Lower lobe of right lung (tissue), 2 donors: ENCODE data around the gene GLI3. TPM values are rescaled to one million over a fixed set of nuclear protein-coding genes. Genes with fewer than 3 reads are reported as not detected.
A peak's percentile ranks its signal among the peaks of the same experiment; 100 is the strongest.

Source experiments
- ATAC-seq, 2 donors: fragments of 200-7000 bp; cut with Tn5 transposase; one replicate each; pipeline ENCODE4 v1.9.1; 2020 to 2022; ENCODE audit warnings: mild to moderate bottlenecking in 2 of 2, moderate library complexity in 2 of 2
- DNase-seq: peaks from one replicate; pipeline ENCODE4 v3.0.0-alpha.2; 2020
- H3K27ac ChIP-seq: fragments of 200-600 bp; one replicate; pipeline ENCODE4 v1.8.0; 2022
- H3K27me3 ChIP-seq: fragments of 200-600 bp; one replicate; pipeline ENCODE4 v1.8.0; 2022; ENCODE audit warnings: low read depth
- H3K36me3 ChIP-seq: fragments of 200-600 bp; one replicate; pipeline ENCODE4 v1.8.0; 2022; ENCODE audit warnings: mild to moderate bottlenecking
- H3K4me1 ChIP-seq: fragments of 200-600 bp; one replicate; pipeline ENCODE4 v1.8.0; 2022
- H3K4me3 ChIP-seq: fragments of 200-600 bp; one replicate; pipeline ENCODE4 v1.8.0; 2022; ENCODE audit warnings: mild to moderate bottlenecking
- H3K9me3 ChIP-seq: fragments of 200-600 bp; one replicate; pipeline ENCODE4 v1.8.0; 2022
- CTCF ChIP-seq: fragments of 200-600 bp; IDR thresholded peaks from one replicate; pipeline ENCODE4 v1.8.0; 2022; ENCODE audit warnings: antibody characterized with exemption, mild to moderate bottlenecking
- intact Hi-C: fragments of 100-400 bp; cut with DNase I; formaldehyde crosslinking; loops from one replicate; pipeline ENCODE4 v1.11.0; 2022
- total RNA-seq: library from RNA; stranded (reverse); fragmentation: NEBNext Ultra II Directional; extraction: Animal tissue kit (Norgen Biotek cat#: 25700); gene quantifications from one replicate; pipeline ENCODE4 v1.2.1, GENCODE V29; 2021
- donor health status: DM: no; HTN: yes; CAD: no; lungs with severe emphysema.

GLI3 gene
- total RNA-seq, 1 donor from 2014 or later: 20.7 TPM

- TF ChIP-seq CTCF: peak; percentile 8
- H3K36me3 ChIP-seq: no peaks in the 10 kb centered on the region
- H3K27me3 ChIP-seq: no peaks in the 10 kb centered on the region
- no peaks in the 10 kb centered on the region for H3K9me3 ChIP-seq
- peak overlapping the region; percentile 1 for H3K27ac ChIP-seq
- peaks cover 28% of the 10 kb centered on the region for H3K4me1 ChIP-seq
- ATAC-seq (peak; percentile 32 to 39), DNase-seq (no peak)
- intact Hi-C loops: no loop called here
- H3K4me3 ChIP-seq: no peak overlapping the region
Measured at GRCh38 chr7:42097752-42098151, 139.3 kb downstream of the GLI3 start.

GRCh38 chr7:42096681-42097561 is 140.1 kb downstream of the GLI3 start:
- Histone ChIP-seq H3K4me1 (peaks cover 33% of the 10 kb centered on the region), H3K36me3 (no peaks in the 10 kb centered on the region), H3K4me3 (no peak overlapping the region), H3K27me3 (no peaks in the 10 kb centered on the region), H3K9me3 (no peaks in the 10 kb centered on the region), H3K27ac (peak overlapping the region; percentile 1)
- no peak for TF ChIP-seq CTCF
- intact Hi-C loops: no loop called here
- DNase-seq (no peak), ATAC-seq (peak; percentile 16 to 39)

- Histone ChIP-seq H3K36me3 (no peaks in the 10 kb centered on the region), H3K27me3 (no peaks in the 10 kb centered on the region), H3K9me3 (no peaks in the 10 kb centered on the region), H3K4me1 (peaks cover 39% of the 10 kb centered on the region), H3K4me3 (no peak overlapping the region), H3K27ac (no peak overlapping the region)
- intact Hi-C loops: no loop called here
- TF ChIP-seq CTCF: no peak
- no peak for DNase-seq
- no peak for ATAC-seq
Measured at GRCh38 chr7:42096268-42096667, 140.7 kb downstream of the GLI3 start.

DNA sequence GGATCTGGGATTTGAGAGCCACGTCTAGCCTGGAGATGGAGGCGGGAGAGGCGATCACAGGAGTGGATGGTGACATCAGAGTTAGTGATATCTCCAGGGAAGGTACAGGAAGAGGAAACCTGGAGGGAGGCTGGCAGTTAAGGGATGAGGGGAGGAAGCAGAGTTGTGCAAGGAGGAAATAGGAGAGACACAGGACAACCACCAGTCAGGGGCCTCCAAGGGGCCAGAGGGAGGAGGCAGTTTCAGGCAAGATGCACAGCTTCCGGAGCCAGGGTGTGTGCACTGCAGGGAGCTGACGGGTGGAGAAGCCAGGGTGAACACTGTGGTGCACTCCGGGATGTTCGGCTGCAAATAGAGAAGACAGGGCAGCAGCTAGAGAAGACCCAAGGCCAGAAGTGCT is 141.2 kb downstream of the GLI3 start:
- ATAC-seq: no peak
- H3K4me1 ChIP-seq: peaks cover 44% of the 10 kb centered on the region
- no peaks in the 10 kb centered on the region for H3K36me3 ChIP-seq
- no peak overlapping the region for H3K27ac ChIP-seq
- no peak for DNase-seq
- intact Hi-C loops: no loop called here
- H3K4me3 ChIP-seq: no peak overlapping the region
- H3K9me3 ChIP-seq: no peaks in the 10 kb centered on the region
- TF ChIP-seq CTCF: no peak
- H3K27me3 ChIP-seq: no peaks in the 10 kb centered on the region

DNA sequence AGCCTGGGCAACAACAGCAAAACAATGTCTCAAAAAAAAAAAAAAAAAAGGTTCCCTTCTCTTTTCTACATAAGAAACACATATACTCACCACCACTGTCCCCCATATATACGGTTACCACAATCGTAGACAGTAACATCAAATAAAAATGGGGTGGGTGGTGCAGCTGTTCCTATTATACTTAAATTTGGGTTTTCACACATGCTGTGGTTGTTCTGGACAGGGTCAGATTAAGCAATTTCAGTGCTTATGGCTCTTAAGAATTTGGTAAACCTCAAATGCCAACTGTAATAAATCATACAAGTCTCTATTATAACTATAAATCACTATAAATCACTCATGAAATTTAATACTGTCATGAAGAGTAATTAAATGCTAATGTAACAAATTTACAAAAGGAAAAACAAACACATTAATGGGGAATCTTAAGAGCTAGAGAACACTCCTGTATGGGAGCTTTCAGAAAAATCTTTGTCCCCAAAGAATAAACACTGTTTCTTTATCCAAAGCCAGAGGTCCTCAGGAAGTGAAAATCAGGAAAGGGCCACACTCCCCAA is 143.6 kb downstream of the GLI3 start:
- Histone ChIP-seq H3K4me3 (no peak overlapping the region), H3K27ac (no peak overlapping the region), H3K9me3 (no peaks in the 10 kb centered on the region), H3K36me3 (no peaks in the 10 kb centered on the region), H3K4me1 (peaks cover 50% of the 10 kb centered on the region), H3K27me3 (no peaks in the 10 kb centered on the region)
- DNase-seq (no peak), ATAC-seq (no peak)
- TF ChIP-seq CTCF: no peak
- intact Hi-C loops: no loop called here
